Hematopoietic multipotent progenitor cell treated with erythropoietin and hydrocortisone succinate and interleukin-3 and kit ligand, for 15 days (in vitro differentiated cells): ENCODE results near the gene MICU1.
"Not testable (repeated sequence)": the region's sequence is repeated elsewhere in the genome, so short reads cannot be mapped to it uniquely, and the experiment has no call there.

Source experiments
- DNase-seq: peaks from one replicate; pipeline ENCODE4 v3.0.0-alpha.2; 2015; ENCODE audit warnings: low spot score

Gene MICU1, protein sequence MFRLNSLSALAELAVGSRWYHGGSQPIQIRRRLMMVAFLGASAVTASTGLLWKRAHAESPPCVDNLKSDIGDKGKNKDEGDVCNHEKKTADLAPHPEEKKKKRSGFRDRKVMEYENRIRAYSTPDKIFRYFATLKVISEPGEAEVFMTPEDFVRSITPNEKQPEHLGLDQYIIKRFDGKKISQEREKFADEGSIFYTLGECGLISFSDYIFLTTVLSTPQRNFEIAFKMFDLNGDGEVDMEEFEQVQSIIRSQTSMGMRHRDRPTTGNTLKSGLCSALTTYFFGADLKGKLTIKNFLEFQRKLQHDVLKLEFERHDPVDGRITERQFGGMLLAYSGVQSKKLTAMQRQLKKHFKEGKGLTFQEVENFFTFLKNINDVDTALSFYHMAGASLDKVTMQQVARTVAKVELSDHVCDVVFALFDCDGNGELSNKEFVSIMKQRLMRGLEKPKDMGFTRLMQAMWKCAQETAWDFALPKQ

DNA sequence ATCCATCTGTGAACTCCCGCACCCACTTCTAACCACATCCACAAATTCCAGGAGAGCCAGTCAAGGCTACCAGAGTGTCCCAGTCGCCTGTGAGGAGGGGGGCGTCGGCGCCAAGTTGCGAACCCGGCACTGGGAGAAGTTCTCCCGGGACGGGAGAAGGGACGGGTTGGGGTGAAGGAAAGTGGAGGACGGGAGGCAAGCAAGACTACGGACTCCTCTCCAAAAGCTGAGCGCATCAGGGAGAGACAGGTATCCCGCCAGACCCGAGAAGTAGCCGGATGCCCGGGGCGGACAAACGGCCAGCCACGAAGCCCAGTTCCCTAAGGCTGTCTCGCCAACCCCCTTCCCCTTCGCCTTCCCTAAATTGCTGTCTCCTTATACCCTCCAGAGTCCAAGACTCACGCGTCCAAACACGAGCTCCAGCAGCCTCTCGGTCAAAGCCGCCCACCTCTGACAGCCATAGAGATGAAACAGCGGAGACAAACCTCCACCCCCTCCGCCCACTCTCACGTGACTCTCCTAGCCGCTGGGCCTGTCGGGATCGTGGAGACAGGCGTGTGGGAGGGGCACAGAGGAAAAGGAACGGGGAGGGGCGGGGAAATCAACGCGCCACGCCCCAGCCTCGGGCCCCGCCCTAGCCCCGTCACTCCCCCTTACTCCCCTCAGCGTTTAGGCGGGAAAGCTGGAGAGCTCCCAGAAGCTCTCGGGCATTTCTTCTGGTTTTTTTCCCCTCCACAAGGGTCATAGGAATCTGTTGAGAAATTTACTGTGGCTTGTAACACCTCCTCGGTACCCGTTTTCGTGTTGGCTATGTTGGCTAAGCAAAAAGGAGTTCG lies at the start of gene MICU1:
Gene MICU1 (minus strand): TSS at position 472 of the 836 bp plus-strand sequence. CDS start 59,286 bp downstream, outside the sequence.
- peak; percentile 97 for DNase-seq

DNA sequence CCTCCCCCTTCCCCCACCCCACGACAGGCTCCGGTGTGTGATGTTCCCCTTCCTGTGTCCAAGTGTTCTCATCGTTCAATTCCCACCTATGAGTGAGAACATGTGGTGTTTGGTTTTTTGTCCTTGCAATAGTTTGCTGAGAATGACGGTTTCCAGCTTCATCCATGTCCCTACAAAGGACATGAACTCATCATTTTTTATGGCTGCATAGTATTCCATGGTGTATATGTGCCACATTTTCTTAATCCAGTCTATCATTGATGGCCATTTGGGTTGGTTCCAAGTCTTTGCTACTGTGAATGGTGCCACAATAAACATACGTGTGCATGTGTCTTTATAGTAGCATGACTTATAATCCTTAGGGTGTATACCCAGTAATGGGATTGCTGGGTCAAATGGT lies 48.3 kb upstream of the MICU1 start:
- not testable (repeated sequence) for DNase-seq

DNA sequence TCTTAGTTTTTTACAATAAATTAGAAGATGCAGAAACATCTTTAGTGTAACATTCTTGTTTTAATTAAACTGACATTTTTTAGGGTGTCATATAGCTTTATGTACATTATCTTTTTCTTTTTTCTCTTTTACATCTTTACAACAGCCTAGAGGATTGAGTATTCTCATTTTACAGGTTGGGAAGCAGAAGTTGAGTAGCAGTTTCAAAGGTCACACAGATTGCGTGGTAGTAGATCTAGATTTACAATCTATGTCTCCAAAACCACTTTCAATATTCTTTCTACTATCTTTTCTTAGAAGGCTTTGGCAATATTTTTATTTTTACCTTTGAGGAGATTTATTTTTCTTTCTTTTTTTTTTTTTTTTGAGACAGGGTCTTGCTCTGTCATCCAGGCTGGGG lies 47.4 kb upstream of the MICU1 start:
- DNase-seq = no peak

DNA sequence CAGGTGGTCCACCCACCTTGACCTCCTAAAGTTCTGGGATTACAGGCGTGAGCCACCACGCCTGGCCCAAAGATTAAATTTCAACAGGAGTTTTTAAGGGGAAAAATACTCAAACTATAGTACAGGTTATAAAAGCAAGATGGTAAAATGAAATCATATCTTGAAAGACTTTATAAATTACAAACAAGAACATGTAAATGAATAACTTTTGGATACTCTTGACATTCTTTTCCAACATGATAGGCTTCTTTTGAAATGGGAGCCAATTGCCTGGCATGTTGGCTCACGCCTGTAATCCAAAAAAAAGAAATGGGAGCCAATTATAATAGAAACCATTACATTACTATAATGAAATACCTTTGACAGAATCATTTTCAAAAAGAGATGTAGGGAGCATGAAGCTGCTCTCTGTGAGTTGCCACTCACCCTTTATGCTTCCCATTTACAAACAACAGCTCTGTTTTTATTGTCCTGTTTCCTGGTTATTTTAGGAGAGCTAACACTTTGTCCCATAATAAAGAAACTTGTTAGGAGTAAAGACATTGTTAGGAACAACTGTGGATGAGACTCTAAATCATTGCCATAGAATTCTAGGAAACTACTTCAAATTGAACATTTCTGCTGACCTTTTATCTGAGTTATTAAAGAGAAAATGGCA lies 41.5 kb upstream of the MICU1 start:
- no peak for DNase-seq

DNA sequence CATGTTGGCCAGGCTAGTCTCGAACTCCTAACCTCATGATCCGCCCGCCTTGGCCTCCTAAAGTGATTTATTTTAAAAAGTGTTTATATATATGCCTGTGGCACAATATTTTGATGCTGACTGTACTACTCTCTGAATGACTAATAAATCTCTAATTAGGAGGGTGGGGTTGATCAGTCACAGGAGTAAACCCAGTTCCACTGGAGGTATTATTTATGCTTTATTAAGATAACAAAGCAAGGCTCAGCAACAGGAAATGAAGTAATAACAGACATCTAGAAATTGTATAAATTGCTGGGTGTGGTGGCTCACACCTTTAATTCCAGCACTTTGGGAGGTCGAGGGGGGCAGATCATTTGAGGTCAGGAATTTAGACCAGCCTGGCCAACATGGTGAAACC lies 40.0 kb upstream of the MICU1 start:
- no peak for DNase-seq

DNA sequence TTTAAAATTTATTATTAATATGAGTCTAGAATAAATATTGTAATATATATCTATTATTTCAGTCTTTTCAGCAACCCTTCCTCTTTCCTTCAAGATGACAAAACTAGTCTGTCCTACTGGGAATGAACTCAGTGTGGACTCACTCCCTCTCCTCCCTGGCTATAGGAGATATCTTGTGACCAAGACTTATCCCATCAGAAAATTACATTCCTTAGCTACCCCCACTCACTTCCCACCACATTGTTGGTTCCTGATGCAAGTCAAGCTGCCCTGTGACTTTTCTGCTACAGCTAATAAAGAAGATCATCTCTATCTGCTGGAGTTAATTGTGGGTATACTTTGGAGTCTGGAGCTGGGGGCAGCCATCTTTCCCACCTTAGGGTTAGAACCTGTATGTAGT lies 38.1 kb upstream of the MICU1 start:
- no peak for DNase-seq

DNA sequence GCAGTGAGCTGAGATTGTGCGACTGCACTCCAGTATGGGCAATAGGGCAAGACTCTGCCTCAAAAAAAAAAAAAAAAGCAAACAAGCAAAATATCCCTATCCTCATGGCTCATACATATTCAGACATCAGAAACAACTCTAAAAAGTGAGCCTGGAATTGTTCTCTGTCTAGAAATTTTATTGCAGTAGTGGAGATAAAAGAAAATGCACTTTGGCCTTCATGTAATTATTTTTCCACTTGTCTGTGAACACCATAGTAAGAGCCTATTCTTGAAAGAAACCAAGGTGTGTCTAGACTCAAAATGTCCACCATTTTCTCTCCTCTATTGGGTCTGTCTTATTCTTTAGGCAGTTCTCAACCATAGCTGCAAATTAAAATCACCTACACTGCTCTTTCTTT lies 35.6 kb upstream of the MICU1 start:
- no peak for DNase-seq

DNA sequence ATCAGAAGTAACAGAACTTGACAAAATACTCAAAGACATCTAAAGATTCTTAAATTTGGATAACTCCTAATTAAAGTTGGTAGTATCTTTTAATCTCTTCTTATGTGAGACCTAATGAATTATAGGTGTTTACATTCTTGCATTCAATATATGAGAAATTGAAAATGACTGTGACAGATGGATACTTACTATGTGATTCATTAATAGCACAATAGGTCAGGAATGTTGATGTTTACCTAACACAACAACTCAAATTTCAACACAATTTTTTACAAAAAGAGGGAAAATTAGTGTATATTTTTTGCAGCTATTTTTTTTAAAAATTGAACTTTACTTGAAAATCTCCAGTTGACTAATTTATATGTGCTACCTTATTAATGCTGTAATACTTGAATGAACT lies 34.3 kb upstream of the MICU1 start:
- no peak for DNase-seq

DNA sequence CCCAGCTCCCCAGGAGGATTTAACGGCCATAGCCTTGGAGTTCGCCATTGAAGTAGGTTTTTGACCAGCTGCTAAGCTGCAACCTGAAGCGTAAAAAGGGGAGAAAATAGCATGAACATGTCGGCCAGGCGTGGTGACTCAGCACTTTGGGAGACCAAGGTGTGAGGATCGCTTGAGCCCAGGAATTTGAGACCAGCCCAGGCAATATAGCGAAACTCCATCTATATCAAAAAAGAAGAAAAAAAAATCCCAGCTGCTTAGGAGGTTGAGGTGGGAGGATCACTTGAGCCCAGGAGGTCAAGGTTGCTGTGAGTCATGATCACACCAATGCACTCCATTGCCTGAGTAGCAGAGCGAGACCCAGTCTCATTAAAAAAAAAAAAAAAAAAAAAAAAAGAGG lies 33.8 kb upstream of the MICU1 start:
- DNase-seq = no peak

DNA sequence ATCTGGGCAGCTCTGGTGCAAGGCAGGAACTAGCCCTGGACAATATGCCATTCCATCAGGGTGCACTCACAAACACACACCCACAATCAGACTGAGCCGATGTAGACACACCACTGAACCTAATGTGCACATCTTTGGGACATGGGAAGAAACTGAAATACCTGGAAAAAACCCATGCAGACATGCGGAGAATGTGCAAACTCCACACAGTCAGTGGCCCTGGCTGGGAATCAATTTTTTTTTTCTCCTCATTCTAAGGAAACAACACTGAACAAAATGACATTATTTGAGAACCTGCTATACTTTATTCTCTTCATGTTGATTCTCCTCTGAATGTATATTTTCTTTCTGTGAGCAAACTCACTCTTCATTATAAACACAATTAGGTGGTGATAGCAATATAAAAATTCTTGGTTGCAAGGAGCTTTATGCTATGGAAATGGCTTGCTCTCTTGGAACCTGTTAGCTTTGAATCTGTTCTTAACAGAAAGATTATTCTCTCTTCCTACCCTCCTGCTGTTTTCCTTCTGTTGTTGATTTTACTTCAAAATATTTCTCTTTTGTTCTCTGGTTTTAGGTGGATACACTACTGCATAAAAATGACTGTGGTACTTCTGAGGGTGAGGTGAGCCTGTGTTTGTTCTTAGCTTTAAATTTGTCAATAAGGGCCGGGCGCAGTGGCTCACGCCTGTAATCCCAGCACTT lies 33.0 kb upstream of the MICU1 start:
- no peak for DNase-seq

DNA sequence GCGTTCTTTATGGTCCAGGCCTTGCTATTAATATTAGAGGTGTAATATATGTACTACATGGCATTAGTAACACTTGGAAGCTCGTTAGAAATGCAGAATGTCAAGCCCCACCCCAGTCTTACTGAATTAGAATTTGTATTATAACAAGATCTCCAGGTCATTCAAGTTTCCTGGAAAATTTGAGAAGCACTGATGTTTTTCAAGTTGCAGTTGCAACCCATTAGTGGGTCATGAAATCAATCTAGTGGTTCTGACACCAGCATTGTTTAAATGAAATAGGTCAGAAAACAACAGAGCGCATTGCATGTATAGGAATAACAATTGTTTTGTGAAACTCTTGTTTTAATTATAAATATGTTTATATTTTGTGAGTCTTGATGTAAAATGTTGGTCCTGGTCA lies 28.8 kb upstream of the MICU1 start:
- DNase-seq = no peak

DNA sequence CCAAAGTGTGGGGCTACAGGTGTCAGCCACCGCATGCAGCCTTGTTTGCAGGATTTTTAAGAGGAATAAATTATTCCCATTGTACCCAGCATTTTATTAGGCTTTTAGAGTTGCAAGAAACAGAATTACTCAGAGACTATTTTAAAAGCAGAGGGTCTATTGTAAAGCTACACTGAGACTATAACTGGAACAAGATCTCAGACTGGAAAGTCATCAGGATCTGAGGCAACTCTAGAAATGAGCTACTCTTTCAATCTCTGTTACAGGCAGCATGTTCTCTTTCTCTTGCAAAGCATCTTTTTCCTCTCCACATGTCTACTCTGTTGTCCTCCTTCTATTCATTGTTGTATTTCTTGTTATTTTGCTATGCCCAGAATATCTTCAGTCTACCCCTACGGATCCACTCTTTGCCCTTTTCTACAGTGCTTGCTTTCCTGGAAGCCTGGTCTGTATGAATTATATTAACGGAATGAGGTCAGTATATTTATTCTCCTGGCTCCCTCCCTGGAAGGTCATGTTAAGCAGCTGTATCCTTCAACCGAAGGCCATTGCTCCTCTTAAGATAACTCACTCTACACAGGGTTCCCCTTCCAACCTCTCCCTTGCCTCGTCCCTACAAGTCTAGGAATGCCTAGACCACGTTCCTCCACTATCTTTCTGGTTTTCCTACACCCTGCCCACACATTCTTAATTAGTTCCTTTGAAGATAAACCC lies 27.7 kb upstream of the MICU1 start:
- no peak for DNase-seq

DNA sequence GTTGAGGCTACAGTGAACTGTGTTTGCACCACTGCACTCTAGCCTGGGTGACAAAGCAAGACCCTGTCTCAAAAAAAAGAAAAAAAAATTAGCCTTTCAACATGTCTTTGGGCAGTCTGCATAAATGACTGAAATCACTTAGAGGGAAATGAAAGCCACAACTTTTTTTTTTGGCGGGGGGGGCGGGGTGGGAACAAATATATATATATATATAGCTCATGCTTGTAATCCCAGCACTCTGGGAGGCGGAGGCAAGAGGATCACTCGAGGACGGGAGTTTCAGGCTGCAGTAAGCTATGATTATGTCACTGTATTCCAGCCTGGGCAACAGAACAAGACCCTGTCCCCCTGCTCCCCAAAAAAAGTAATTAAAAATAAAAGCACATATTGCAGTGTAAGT lies 23.4 kb upstream of the MICU1 start:
- no peak for DNase-seq

DNA sequence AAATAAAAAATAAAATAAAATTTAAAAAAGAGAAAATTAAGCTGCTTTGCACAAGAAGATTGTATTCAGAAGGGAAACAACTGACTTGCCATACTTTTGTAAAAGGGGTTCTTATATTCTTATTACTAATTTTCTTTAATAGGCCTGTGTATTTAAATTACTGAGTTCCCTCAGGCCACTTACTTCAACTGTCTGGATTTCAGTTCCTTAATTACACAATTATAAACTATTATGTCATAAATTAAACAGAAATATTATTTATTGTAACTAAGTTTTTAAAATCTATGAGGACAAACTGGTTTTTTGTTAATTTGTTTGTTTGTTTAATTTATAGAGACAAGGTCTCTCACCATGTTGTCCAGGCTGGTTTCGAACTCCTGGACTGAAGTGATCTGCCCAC lies 22.4 kb upstream of the MICU1 start:
- DNase-seq = no peak

DNA sequence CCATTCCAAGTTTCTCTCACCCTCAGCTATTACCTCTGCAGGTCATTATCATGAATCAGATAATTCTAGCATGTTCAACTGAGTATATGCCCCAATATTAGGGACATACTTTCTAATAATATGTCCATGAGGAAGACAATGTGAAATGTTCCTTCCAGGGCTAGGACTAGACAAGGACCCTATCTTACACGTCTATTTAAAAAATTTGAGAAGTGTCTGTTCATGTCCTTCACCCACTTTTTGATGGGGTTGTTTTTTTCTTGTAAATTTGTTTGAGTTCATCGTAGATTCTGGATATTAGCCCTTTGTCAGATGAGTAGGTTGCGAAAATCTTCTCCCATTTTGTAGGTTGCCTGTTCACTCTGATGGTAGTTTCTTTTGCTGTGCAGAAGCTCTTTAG lies 21.1 kb upstream of the MICU1 start:
- not testable (repeated sequence) for DNase-seq

DNA sequence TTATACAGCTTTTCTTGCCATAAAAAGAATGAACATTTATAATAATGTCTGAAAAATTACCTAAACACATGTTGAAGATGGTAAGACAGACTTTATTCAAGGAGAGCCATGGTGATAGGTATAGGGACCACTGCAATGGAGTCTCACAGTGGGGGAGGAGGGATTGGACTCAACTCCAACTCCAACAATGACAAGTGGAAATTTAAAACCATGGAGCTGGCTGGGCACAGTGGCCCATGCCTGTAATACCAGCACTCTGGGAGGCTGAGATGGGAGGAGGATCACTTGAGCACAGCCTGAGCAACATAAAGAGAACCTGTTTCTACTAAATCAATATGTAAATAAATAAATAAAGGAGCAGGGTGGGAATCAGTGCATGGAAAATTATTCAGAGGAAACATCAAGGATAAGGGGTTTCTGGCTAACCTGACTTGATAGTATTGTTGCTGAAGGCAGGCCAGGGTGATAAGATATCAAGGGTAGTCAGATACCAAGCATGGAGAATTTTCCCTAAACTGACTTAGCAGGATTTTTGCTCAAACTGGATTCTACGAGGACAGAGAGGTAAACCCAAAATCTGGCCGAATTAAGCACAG lies 19.5 kb upstream of the MICU1 start:
- no peak for DNase-seq

DNA sequence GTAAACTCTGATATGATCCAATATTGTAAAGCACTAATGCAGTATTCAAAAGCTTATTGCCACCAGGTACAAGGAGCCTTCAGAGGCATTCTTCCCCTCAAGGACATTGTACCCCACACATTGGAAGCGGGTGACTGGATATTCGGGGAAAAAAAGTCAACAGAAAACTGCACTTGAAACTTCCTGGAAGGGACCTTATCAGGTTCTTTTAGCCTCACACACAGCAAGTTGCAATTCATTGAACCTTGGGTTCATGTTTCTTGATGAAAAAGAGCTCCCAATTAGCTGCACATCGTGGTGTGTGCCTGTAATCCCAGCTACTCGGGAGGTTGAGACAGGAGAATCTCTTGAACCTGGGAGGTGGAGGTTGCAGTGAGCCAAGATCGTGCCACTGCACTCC lies 16.4 kb upstream of the MICU1 start:
- DNase-seq = no peak

DNA sequence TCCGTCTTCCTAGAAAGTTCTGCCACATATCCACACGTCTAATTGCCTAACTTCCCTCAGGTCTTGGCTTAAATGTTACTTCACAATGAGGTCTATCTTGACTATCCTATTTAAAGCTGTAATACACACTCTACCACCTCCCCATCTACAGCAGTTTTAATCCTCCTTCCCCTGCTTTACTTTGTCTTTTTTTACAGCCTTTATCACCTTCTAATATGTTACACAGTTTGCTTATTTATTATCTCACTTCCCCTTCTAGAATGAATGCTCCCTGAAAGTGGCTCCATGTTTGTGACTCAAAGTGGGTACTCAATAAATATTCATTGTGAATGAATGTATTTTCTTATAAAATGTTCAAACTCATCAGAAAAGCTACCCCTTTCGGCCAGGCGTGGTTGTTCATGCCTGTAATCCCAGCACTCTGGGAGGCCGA lies 13.6 kb upstream of the MICU1 start:
- no peak for DNase-seq

DNA sequence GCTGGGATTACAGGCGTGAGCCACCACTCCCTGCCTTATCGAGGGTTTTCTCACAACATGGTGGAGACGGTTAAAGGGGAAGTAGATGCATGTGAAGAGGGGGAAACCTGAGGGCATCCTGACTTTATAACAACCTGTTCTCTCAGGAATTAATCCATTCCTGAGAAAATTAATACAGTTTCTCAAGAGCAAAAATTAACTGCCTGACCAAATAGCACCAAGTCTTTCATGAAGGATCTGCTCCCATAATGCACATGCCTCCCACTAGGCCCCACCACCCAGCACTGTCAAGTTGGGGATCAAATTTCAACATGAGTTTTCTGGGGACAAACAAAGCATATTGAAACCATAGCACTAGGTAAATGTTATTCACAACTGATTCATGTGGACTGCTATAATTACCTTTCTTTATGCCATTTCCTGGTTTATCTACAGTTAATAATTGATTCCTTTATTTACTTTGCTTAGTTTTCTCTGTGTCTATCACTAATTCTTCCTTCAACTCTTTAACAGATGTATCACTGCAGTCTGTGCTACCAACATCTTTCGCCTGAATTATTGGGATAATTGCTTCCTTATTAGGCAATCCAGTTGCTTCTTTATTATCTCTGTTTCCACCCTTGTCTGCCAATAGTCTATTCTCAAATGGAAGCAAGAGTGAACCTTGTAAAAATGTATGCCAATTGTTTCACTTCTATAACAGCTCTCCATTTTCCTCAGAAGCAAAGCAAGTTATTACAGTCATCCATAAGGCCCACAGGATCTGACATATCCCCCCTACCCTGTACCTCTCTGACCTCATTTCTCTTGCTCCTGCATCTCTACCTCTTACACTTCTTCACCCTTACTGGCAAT lies 12.9 kb upstream of the MICU1 start:
- DNase-seq = no peak

DNA sequence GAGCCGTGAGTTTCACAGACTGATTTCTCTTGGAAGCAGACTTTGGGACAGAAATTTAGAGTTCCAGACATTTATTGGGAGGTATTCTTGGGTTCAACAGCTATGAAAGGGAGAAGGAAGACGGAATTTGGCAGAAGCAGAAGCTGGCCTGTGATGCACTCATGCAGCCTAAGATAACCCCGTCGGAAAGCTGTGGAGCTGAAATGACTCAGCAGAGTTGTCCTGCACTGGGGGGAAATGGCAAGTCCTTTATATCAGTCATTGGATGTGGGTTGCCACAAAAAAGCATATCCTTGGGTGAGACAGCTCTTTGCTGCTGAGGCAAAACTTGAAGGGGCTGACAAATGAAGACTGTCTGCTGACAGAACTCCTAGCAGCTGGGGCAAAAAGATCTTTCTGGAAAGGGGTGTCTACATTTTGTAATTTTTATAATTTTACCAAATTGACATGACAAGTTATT lies 11.5 kb upstream of the MICU1 start:
- peak; percentile 79 for DNase-seq
